HEK293T (cell line): ENCODE data around the gene FILIP1.

Experiments
- CTCF ChIA-PET: fragments of 350-600 bp; formaldehyde crosslinking; extraction: SDS; loops from one replicate; lab custom pipeline; 2021; ENCODE audit warnings: antibody characterized with exemption, inconsistent platforms; lab: Yijun Ruan, JAX
- POLR2A ChIA-PET: fragments of 350-600 bp; formaldehyde crosslinking; extraction: SDS; loops from one replicate; lab custom pipeline; 2020; ENCODE audit warnings: antibody characterized with exemption, inconsistent platforms; lab: Yijun Ruan, JAX
- DNase-seq: peaks from one replicate; pipeline ENCODE4 v3.0.0; 2012; ENCODE audit warnings: mixed read lengths; ENCODE audit errors: extremely low spot score
- ARNT ChIP-seq: fragments of 450-650 bp; IDR thresholded peaks from 2 replicates; pipeline ENCODE4 v1.6.1; 2017; ENCODE audit warnings: mild to moderate bottlenecking
- BHLHE40 ChIP-seq: fragments of 450-650 bp; IDR thresholded peaks from 2 replicates; pipeline ENCODE4 v1.6.1; 2016; ENCODE audit warnings: mild to moderate bottlenecking, moderate library complexity, borderline replicate concordance
- CTBP1 ChIP-seq: fragments of 450-650 bp; IDR thresholded peaks from 2 replicates; pipeline ENCODE4 v1.6.1; 2016; ENCODE audit warnings: borderline replicate concordance
- ELF4 ChIP-seq: fragments of 450-650 bp; IDR thresholded peaks from 2 replicates; pipeline ENCODE4 v1.6.1; 2017; ENCODE audit warnings: antibody characterized with exemption
- FOXA1 ChIP-seq: fragments of 450-650 bp; IDR thresholded peaks from 2 replicates; pipeline ENCODE4 v1.6.1; 2016; ENCODE audit warnings: mild to moderate bottlenecking
- FOXK2 ChIP-seq: fragments of 450-650 bp; IDR thresholded peaks from 2 replicates; pipeline ENCODE4 v1.6.1; 2016; ENCODE audit warnings: mild to moderate bottlenecking
- FOXM1 ChIP-seq: fragments of 450-650 bp; IDR thresholded peaks from 2 replicates; pipeline ENCODE4 v1.6.1; 2017; ENCODE audit warnings: mild to moderate bottlenecking, borderline replicate concordance
- HDGF ChIP-seq: fragments of 450-650 bp; IDR thresholded peaks from 2 replicates; pipeline ENCODE4 v1.6.1; 2017; ENCODE audit warnings: antibody characterized with exemption, borderline replicate concordance
- L3MBTL2 ChIP-seq: fragments of 450-650 bp; conservative IDR thresholded peaks from 2 replicates; pipeline ENCODE4 v1.6.1; 2016; ENCODE audit warnings: mild to moderate bottlenecking
- LEF1 ChIP-seq: fragments of 450-650 bp; IDR thresholded peaks from 2 replicates; pipeline ENCODE4 v1.6.1; 2017; ENCODE audit warnings: mild to moderate bottlenecking, borderline replicate concordance
- NFRKB ChIP-seq: fragments of 450-650 bp; IDR thresholded peaks from 2 replicates; pipeline ENCODE4 v1.6.1; 2016; ENCODE audit warnings: mild to moderate bottlenecking, moderate library complexity
- PKNOX1 ChIP-seq: fragments of 450-650 bp; IDR thresholded peaks from 2 replicates; pipeline ENCODE4 v1.6.1; 2016
- SP1 ChIP-seq: fragments of 450-650 bp; IDR thresholded peaks from 2 replicates; pipeline ENCODE4 v1.6.1; 2017
- SUZ12 ChIP-seq: fragments of 450-650 bp; IDR thresholded peaks from 2 replicates; pipeline ENCODE4 v1.6.1; 2016; ENCODE audit warnings: mild to moderate bottlenecking
- TARDBP ChIP-seq: fragments of 450-650 bp; IDR thresholded peaks from 2 replicates; pipeline ENCODE4 v1.6.1; 2016
- ZNF384 ChIP-seq: fragments of 450-650 bp; IDR thresholded peaks from 2 replicates; pipeline ENCODE4 v1.6.1; 2016

The FILIP1 gene

GRCh38 chr6:75275067-75275466 lies 218.5 kb downstream of the FILIP1 start:
- DNase-seq = no peak
- ChIA-PET CTCF (interaction anchor here (1.1 kb wide), 1 partner anchor 71 kb away, joined by 3 read pairs; no protein-coding TSS in a partner anchor), POLR2A (no interaction called here)
- no peak for TF ChIP-seq ARNT
- no peak for TF ChIP-seq PKNOX1
- TF ChIP-seq FOXA1 = no peak
- TF ChIP-seq FOXM1 = no peak
- TF ChIP-seq CTBP1 = no peak
- no peak for TF ChIP-seq ZNF384

GRCh38 chr6:75273009-75273408 lies 220.6 kb downstream of the FILIP1 start:
- no peak for TF ChIP-seq L3MBTL2
- no peak for TF ChIP-seq TARDBP
- TF ChIP-seq LEF1 = no peak
- no peak for TF ChIP-seq SP1
- no peak for TF ChIP-seq HDGF
- TF ChIP-seq ZNF384 = no peak
- no peak for TF ChIP-seq BHLHE40
- TF ChIP-seq FOXK2 = no peak
- TF ChIP-seq SUZ12 = no peak
- no peak for TF ChIP-seq CTBP1
- TF ChIP-seq FOXM1 = no peak
- DNase-seq = no peak
- ChIA-PET CTCF (no interaction called here), POLR2A (interaction anchor here (1.5 kb wide), 1 partner anchor 12 kb away, joined by 4 read pairs; the partner anchor contains the start of gene TMEM30A)

GRCh38 chr6:75272145-75272840 lies 221.3 kb downstream of the FILIP1 start:
- CTCF ChIA-PET = no interaction called here
- no peak for DNase-seq
- POLR2A ChIA-PET = interaction anchor here (1.5 kb wide), 1 partner anchor 13 kb away, joined by 4 read pairs; the partner anchor contains the start of gene TMEM30A
- TF ChIP-seq FOXK2 = no peak
- no peak for TF ChIP-seq PKNOX1

- DNase-seq = no peak
- POLR2A ChIA-PET = no interaction called here
- CTCF ChIA-PET = interaction anchor here (1.2 kb wide), 1 partner anchor 14 kb away, joined by 4 read pairs; no protein-coding TSS in a partner anchor
These were observed 224.6 kb downstream of the FILIP1 start for GRCh38 chr6:75268988-75269354.

GRCh38 chr6:75268121-75268987 lies 225.2 kb downstream of the FILIP1 start:
- POLR2A ChIA-PET = interaction anchor here (1.2 kb wide), 1 partner anchor 16 kb away, joined by 8 read pairs; the partner anchor contains the start of gene TMEM30A
- CTCF ChIA-PET = interaction anchor here (0.6 to 1.2 kb wide), 2 partner anchors 14 to 227 kb away, joined by 3 to 4 read pairs; no protein-coding TSS in a partner anchor

More at GRCh38 chr6:75268988-75269354, 224.6 kb downstream of the FILIP1 start:
- no peak for TF ChIP-seq PKNOX1
- TF ChIP-seq BHLHE40 = no peak
- TF ChIP-seq TARDBP = no peak

More at GRCh38 chr6:75268121-75268987, 225.2 kb downstream of the FILIP1 start:
- DNase-seq = no peak
- TF ChIP-seq SP1 (no peak), ELF4 (no peak), L3MBTL2 (no peak), NFRKB (no peak), PKNOX1 (no peak), LEF1 (no peak), FOXM1 (no peak), FOXA1 (no peak), CTBP1 (no peak), SUZ12 (no peak), FOXK2 (no peak), ZNF384 (no peak), TARDBP (no peak), ARNT (no peak), HDGF (no peak), BHLHE40 (no peak)
